HS-27A (cell line): Measurements from ENCODE around the gene HOGA1.
"Not testable (repeated sequence)": the region's sequence is repeated elsewhere in the genome, so short reads cannot be mapped to it uniquely, and the experiment has no call there.

Experiments used
- DNase-seq: peaks from one replicate; pipeline ENCODE4 v3.0.0-alpha.2; 2012; ENCODE audit warnings: low read depth, missing footprints

HOGA1 gene

GRCh38 chr10:97554336-97554735 is 29.9 kb upstream of the HOGA1 start:
- not testable (repeated sequence) for DNase-seq

GRCh38 chr10:97555541-97555940 is 28.6 kb upstream of the HOGA1 start:
- DNase-seq, result not testable (repeated sequence)

- not testable (repeated sequence) for DNase-seq
These were observed 23.3 kb upstream of the HOGA1 start for GRCh38 chr10:97560731-97561381.

- not testable (repeated sequence) for DNase-seq
These were observed 22.7 kb upstream of the HOGA1 start for GRCh38 chr10:97561386-97562077.

GRCh38 chr10:97562329-97562728 is 21.9 kb upstream of the HOGA1 start:
- not testable (repeated sequence) for DNase-seq

- DNase-seq, result no peak
These were observed 20.9 kb upstream of the HOGA1 start for GRCh38 chr10:97563337-97563736.

- DNase-seq, result no peak
These were observed 19.4 kb upstream of the HOGA1 start for GRCh38 chr10:97564776-97565175.

GRCh38 chr10:97566336-97566996 is 17.7 kb upstream of the HOGA1 start:
- no peak for DNase-seq

GRCh38 chr10:97567891-97568290 is 16.3 kb upstream of the HOGA1 start:
- DNase-seq, result no peak

GRCh38 chr10:97570146-97570788 is 13.9 kb upstream of the HOGA1 start:
- DNase-seq, result no peak

GRCh38 chr10:97570789-97571471 is 13.3 kb upstream of the HOGA1 start:
- DNase-seq, result no peak

- no peak for DNase-seq
These were observed 12.6 kb upstream of the HOGA1 start for GRCh38 chr10:97571622-97572021.

GRCh38 chr10:97572214-97572989 is 11.8 kb upstream of the HOGA1 start, which contains the start of gene ANKRD2:
Gene ANKRD2 (plus strand): TSS chr10:97572779. CDS start chr10:97572789, 10 bp downstream.
- DNase-seq, result no peak

- DNase-seq, result no peak
These were observed 11.2 kb upstream of the HOGA1 start for GRCh38 chr10:97573021-97573420.

- DNase-seq, result no peak
These were observed 10.5 kb upstream of the HOGA1 start for GRCh38 chr10:97573672-97574071.

GRCh38 chr10:97574374-97575126 is 9.6 kb upstream of the HOGA1 start:
- peak; percentile 90 for DNase-seq

GRCh38 chr10:97575127-97575668 is 9.0 kb upstream of the HOGA1 start:
- DNase-seq, result no peak

- not testable (repeated sequence) for DNase-seq
These were observed 7.7 kb upstream of the HOGA1 start for GRCh38 chr10:97576487-97576886.

- no peak for DNase-seq
These were observed 6.5 kb upstream of the HOGA1 start for GRCh38 chr10:97577701-97578100.
